Hepatocyte (in vitro differentiated cells): Measurements from ENCODE around the gene MMD.

Source experiments
- CTCF ChIP-seq: fragments of 200-600 bp; sonication (generic); IDR thresholded peaks from 2 replicates; pipeline ENCODE4 v1.5.1; 2016; ENCODE audit warnings: antibody characterized with exemption, mild to moderate bottlenecking; ENCODE audit not compliant: poor library complexity
- EZH2 ChIP-seq: fragments of 200-600 bp; sonication (generic); IDR thresholded peaks from 2 replicates; pipeline ENCODE4 v1.6.1; 2016; ENCODE audit warnings: antibody characterized with exemption, mild to moderate bottlenecking, borderline replicate concordance

GRCh38 chr17:55398689-55399088, 22.9 kb downstream of the MMD start:
- TF ChIP-seq CTCF, result no peak
- TF ChIP-seq EZH2, result no peak
